ENCODE measurements around the gene OSM. TPM values are rescaled to one million over a fixed set of nuclear protein-coding genes. Genes with fewer than 3 reads are reported as not detected.

Gene OSM
- total RNA-seq, 6 donors from 2014 or later, result 0.98 to 11.7 (median 5.1) TPM

DNA sequence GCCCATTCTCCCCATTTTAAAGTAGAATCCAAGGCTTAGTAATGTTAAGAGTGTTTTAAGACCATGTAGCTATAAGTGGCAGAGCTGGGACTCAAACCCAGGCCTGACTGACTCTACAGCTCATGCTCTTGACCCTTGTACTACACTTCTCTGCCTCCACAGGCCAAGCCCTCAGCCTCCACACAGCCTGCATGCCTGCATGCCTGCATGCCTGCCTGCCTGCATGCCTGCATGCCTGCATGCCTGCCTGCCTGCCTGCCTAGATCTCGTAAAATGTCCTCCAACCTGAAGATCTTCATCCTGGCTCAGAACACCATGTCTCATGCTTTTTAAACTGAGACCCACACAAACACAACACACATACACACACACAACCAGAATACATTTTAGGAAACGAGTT lies 41.4 kb upstream of the OSM start:
- Histone ChIP-seq H3K27me3 (no peaks in the 10 kb centered on the region), H3K27ac (peak overlapping the region; percentile 85 to 94 (median 88)), H3K4me1 (peaks cover 100% of the 10 kb centered on the region in 4 donors), H3K9me3 (no peaks in the 10 kb centered on the region), H3K36me3 (peaks cover 0 to 6% (median 2%) of the 10 kb centered on the region in 4 donors), H3K4me3 (no peak overlapping the region)
- ATAC-seq (ENCODE audit: low FRiP score in 2 of 2), result no peak
- no peak for DNase-seq
- 72 to 77% methylated on average over 2 of the region's 2 CpGs for WGBS, 2 donors
- TF ChIP-seq EP300 (IDR thresholded peaks at IDR 0.05), result no peak
- no peak for TF ChIP-seq POLR2A (IDR thresholded peaks at IDR 0.05)
- TF ChIP-seq POLR2AphosphoS5 (IDR thresholded peaks at IDR 0.05), result no peak
- TF ChIP-seq, protein P1, sequence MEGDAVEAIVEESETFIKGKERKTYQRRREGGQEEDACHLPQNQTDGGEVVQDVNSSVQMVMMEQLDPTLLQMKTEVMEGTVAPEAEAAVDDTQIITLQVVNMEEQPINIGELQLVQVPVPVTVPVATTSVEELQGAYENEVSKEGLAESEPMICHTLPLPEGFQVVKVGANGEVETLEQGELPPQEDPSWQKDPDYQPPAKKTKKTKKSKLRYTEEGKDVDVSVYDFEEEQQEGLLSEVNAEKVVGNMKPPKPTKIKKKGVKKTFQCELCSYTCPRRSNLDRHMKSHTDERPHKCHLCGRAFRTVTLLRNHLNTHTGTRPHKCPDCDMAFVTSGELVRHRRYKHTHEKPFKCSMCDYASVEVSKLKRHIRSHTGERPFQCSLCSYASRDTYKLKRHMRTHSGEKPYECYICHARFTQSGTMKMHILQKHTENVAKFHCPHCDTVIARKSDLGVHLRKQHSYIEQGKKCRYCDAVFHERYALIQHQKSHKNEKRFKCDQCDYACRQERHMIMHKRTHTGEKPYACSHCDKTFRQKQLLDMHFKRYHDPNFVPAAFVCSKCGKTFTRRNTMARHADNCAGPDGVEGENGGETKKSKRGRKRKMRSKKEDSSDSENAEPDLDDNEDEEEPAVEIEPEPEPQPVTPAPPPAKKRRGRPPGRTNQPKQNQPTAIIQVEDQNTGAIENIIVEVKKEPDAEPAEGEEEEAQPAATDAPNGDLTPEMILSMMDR (IDR thresholded peaks at IDR 0.05), result no peak

DNA sequence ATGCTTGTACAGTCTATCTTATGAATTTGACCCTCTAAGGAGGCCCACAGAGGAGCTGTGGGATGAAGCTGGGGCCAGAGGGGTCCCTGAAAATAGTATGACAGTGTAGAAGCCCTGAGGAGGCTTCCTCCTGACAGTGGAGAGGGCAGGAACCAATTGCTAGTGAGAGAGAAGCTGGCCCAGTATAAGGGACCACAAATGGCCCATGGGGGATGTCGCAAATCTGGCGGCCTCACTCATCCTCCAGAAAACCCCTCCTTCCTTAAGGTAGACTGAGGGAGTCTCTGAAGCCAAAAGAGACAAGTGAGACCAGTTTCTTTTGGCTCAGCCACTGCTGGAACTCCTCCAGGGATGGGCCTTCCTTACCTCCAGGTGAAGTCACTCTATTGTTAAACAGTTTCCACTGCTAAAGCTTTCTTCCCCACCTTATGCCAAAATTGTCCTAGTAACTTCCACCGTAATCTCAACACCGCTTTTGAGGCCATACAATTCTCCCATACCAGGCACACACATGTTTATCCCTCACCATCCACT lies 40.5 kb upstream of the OSM start:
- ATAC-seq (ENCODE audit: low FRiP score in 2 of 2), result no peak
- peaks cover 100% of the 10 kb centered on the region in 4 donors for H3K4me1 ChIP-seq
- TF ChIP-seq, protein P1 (IDR thresholded peaks at IDR 0.05), result no peak
- TF ChIP-seq POLR2A (IDR thresholded peaks at IDR 0.05) (no peak), POLR2AphosphoS5 (IDR thresholded peaks at IDR 0.05) (no peak), EP300 (IDR thresholded peaks at IDR 0.05) (no peak)
- H3K9me3 ChIP-seq, result no peaks in the 10 kb centered on the region
- no peak overlapping the region for H3K4me3 ChIP-seq
- WGBS, 2 donors, result 73 to 89% methylated on average over 4 of the region's 4 CpGs
- peak overlapping the region; percentile 85 to 94 (median 88) for H3K27ac ChIP-seq
- no peak for DNase-seq
- H3K36me3 ChIP-seq, result peaks cover 0 to 8% (median 2%) of the 10 kb centered on the region in 4 donors
- H3K27me3 ChIP-seq, result no peaks in the 10 kb centered on the region

DNA sequence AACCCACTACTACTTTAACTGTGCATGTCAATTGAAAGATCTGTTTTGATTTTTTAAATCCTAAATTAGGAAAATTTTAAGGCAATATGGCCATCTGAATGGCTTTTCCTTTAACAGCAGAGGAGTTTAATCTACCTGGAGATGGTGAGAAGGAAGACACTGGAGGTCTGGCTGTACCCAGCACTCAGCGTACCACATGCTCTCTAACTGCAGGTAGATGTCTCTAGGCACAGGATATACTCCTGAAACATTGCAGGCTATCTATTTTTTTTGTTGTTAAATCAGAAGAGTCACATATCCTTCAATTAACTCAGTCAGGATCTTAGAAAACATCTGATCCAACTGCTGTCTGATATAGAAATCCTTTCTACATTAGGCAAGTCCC lies 40.0 kb upstream of the OSM start:
- WGBS, 2 donors, result 73 to 75% methylated on average over 1 of the region's 1 CpG

DNA sequence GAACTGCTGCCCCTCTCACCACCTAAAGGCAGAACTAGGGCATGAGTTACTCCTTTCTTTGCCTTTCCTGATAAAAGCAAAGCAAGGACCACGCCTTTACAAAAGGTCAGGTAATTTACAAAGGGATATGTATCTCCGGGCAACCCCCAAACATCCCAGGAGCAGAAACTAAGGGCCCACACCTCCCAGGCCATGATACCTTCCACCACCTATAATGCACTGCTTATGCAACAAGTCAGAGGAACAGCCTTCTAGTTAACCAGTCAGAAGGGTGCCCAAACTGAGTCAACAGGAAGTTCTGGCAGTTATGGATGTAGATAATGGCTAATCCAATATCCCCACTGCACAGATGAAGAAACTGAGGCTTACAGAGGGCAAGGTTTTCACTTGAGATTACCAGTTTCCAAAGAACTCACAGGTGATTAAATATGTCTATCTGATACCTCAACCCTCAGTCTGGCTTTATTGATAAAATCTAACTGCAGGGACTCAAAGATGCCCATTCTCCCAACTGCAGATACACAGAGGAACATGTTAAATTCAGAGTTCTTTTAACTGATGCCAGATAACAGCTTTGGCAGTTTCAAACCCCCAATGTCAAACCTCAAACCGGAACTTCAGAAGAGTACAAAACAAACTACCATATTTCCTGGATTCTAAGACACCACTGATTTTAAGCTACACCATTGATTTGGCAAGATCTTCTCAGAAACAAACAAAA lies 39.4 kb upstream of the OSM start:
- Histone ChIP-seq H3K4me3 (peak overlapping the region in 2 of 4 donors; percentile 7 to 24), H3K27ac (peak overlapping the region; percentile 85 to 94 (median 88)), H3K36me3 (peaks cover 0 to 14% (median 2%) of the 10 kb centered on the region in 4 donors), H3K9me3 (no peaks in the 10 kb centered on the region), H3K4me1 (peaks cover 100% of the 10 kb centered on the region in 4 donors), H3K27me3 (no peaks in the 10 kb centered on the region)
- TF ChIP-seq, protein P1 (IDR thresholded peaks at IDR 0.05), result no peak
- TF ChIP-seq POLR2A (IDR thresholded peaks at IDR 0.05), result peak in 1 of 4 donors; percentile 1
- TF ChIP-seq EP300 (IDR thresholded peaks at IDR 0.05), result no peak
- ATAC-seq (ENCODE audit: low FRiP score in 2 of 2), result no peak
- WGBS, 2 donors, result 24 to 35% methylated on average over 3 of the region's 3 CpGs
- DNase-seq, result no peak

More for the DNA sequence above, 40.0 kb upstream of the OSM start:
- ATAC-seq (ENCODE audit: low FRiP score in 2 of 2), result no peak
- Histone ChIP-seq H3K27ac (peak overlapping the region; percentile 85 to 94 (median 88)), H3K27me3 (no peaks in the 10 kb centered on the region), H3K4me3 (no peak overlapping the region), H3K9me3 (no peaks in the 10 kb centered on the region), H3K36me3 (peaks cover 0 to 9% (median 2%) of the 10 kb centered on the region in 4 donors), H3K4me1 (peaks cover 100% of the 10 kb centered on the region in 4 donors)
- TF ChIP-seq POLR2AphosphoS5 (IDR thresholded peaks at IDR 0.05), result no peak
- TF ChIP-seq EP300 (IDR thresholded peaks at IDR 0.05), result no peak
- TF ChIP-seq, protein P1 (IDR thresholded peaks at IDR 0.05), result no peak
- TF ChIP-seq POLR2A (IDR thresholded peaks at IDR 0.05), result no peak
- DNase-seq, result no peak
